KOPT-K1 (cell line): ENCODE data around the gene PSMG2.

Source experiments
- H3K27ac ChIP-seq: fragments of 200-600 bp; sonication (generic); 2 replicates; pipeline ENCODE4 v1.5.1; 2016; ENCODE audit warnings: antibody characterized with exemption, mild to moderate bottlenecking, low read depth, low read length; ENCODE audit not compliant: poor library complexity, severe bottlenecking
- H3K36me3 ChIP-seq: fragments of 200-600 bp; sonication (generic); 2 replicates; pipeline ENCODE4 v1.5.1; 2017; ENCODE audit warnings: antibody characterized with exemption, mild to moderate bottlenecking, low read length, moderate library complexity; ENCODE audit not compliant: insufficient read depth
- H3K9me3 ChIP-seq: fragments of 200-600 bp; sonication (generic); 2 replicates; pipeline ENCODE4 v1.5.1; 2017; ENCODE audit warnings: antibody characterized with exemption, low read length, mild to moderate bottlenecking; ENCODE audit not compliant: insufficient read depth, poor library complexity, severe bottlenecking

The PSMG2 gene

GRCh38 chr18:12767580-12768155 is 64.8 kb downstream of the PSMG2 start:
- peaks cover 95% of the 10 kb centered on the region for H3K36me3 ChIP-seq
- peak overlapping the region; percentile 5 for H3K27ac ChIP-seq
- H3K9me3 ChIP-seq: no peaks in the 10 kb centered on the region

GRCh38 chr18:12768625-12769024 is 65.8 kb downstream of the PSMG2 start:
- H3K27ac ChIP-seq: peak overlapping the region; percentile 2
- peaks cover 94% of the 10 kb centered on the region for H3K36me3 ChIP-seq
- H3K9me3 ChIP-seq: no peaks in the 10 kb centered on the region

GRCh38 chr18:12769136-12769535 is 66.3 kb downstream of the PSMG2 start:
- Histone ChIP-seq H3K36me3 (peaks cover 90% of the 10 kb centered on the region), H3K9me3 (no peaks in the 10 kb centered on the region), H3K27ac (peak overlapping the region; percentile 2)

GRCh38 chr18:12769644-12770440 is 67.0 kb downstream of the PSMG2 start:
- no peaks in the 10 kb centered on the region for H3K9me3 ChIP-seq
- no peak overlapping the region for H3K27ac ChIP-seq
- H3K36me3 ChIP-seq: peaks cover 83% of the 10 kb centered on the region

- no peaks in the 10 kb centered on the region for H3K9me3 ChIP-seq
- H3K27ac ChIP-seq: no peak overlapping the region
- peaks cover 75% of the 10 kb centered on the region for H3K36me3 ChIP-seq
Observed at GRCh38 chr18:12770469-12771219, 67.8 kb downstream of the PSMG2 start.

GRCh38 chr18:12772111-12772510 is 69.3 kb downstream of the PSMG2 start:
- peaks cover 61% of the 10 kb centered on the region for H3K36me3 ChIP-seq
- H3K9me3 ChIP-seq: peaks cover 11% of the 10 kb centered on the region
- H3K27ac ChIP-seq: no peak overlapping the region

GRCh38 chr18:12773369-12773768 is 70.5 kb downstream of the PSMG2 start:
- peak overlapping the region; percentile 19 for H3K27ac ChIP-seq
- peaks cover 23% of the 10 kb centered on the region for H3K9me3 ChIP-seq
- peaks cover 49% of the 10 kb centered on the region for H3K36me3 ChIP-seq

- Histone ChIP-seq H3K36me3 (peaks cover 33% of the 10 kb centered on the region), H3K27ac (peak overlapping the region; percentile 88), H3K9me3 (peaks cover 39% of the 10 kb centered on the region)
Observed at GRCh38 chr18:12774982-12775381, 72.1 kb downstream of the PSMG2 start.
